Endothelial cell (in vitro differentiated cells): ENCODE results near the gene HSPBP1. TPM values are rescaled to one million over a fixed set of nuclear protein-coding genes. Genes with fewer than 3 reads are reported as not detected.
A peak's percentile ranks its signal among the peaks of the same experiment; 100 is the strongest.

ENCODE experiments used
- DNase-seq: peaks from one replicate; pipeline ENCODE4 v3.0.0; 2021; ENCODE audit warnings: low spot score
- H3K27ac Mint-ChIP-seq: one replicate; pipeline ENCODE4 v1.8.0; 2021; ENCODE audit warnings: mixed read lengths, inconsistent platforms; ENCODE audit not compliant: unreplicated experiment
- H3K27me3 Mint-ChIP-seq: one replicate; pipeline ENCODE4 v1.8.0; 2021; ENCODE audit warnings: mild to moderate bottlenecking, moderate library complexity, mixed read lengths, inconsistent platforms; ENCODE audit not compliant: unreplicated experiment
- H3K36me3 Mint-ChIP-seq: one replicate; pipeline ENCODE4 v1.8.0; 2021; ENCODE audit warnings: mild to moderate bottlenecking, low read depth, mixed read lengths, inconsistent platforms; ENCODE audit not compliant: unreplicated experiment
- H3K4me1 Mint-ChIP-seq: one replicate; pipeline ENCODE4 v1.8.0; 2021; ENCODE audit warnings: mild to moderate bottlenecking, mixed read lengths, inconsistent platforms; ENCODE audit not compliant: unreplicated experiment
- H3K4me3 Mint-ChIP-seq: one replicate; pipeline ENCODE4 v1.8.0; 2021; ENCODE audit warnings: mild to moderate bottlenecking, mixed read lengths, inconsistent platforms; ENCODE audit not compliant: unreplicated experiment
- H3K9me3 Mint-ChIP-seq: one replicate; pipeline ENCODE4 v1.8.0; 2021; ENCODE audit warnings: mixed read lengths, inconsistent platforms; ENCODE audit not compliant: unreplicated experiment
- total RNA-seq: library from RNA; stranded (reverse); fragmentation: NEBNext Ultra II Directional; extraction: Animal tissue kit (Norgen Biotek cat#: 25700); gene quantifications from one replicate; pipeline ENCODE4 v1.2.1, GENCODE V29; 2021; ENCODE audit not compliant: unreplicated experiment
- TF ChIP-seq, protein P1 (sequence below): fragments of 200-600 bp; sonication (generic); IDR thresholded peaks from one replicate; pipeline ENCODE4 v1.5.0; 2021; ENCODE audit warnings: antibody characterized with exemption; ENCODE audit not compliant: unreplicated experiment

The HSPBP1 gene
- total RNA-seq, 1 donor from 2014 or later, result 24.6 TPM

DNA sequence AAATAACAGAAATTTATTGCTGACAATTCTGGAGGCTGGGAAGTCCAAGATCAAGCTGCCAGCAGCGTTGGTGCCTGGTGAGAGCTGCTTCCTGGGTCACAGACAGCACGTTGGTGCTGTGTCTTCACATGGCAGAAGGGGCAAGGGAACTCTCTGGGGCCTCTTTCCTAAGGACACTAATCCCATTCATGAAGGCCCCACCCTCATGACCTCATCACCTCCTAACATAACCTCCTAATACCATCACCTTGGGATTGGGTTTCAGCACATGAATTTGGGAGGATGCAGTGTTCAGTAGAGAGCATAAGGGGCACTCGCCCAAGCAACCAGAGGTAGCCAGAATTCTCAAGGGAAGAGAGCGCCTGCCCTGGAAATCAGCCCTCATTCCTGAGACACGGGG lies 29.5 kb upstream of the HSPBP1 start:
- peaks cover 20% of the 10 kb centered on the region for H3K27me3 Mint-ChIP-seq
- DNase-seq, result no peak

DNA sequence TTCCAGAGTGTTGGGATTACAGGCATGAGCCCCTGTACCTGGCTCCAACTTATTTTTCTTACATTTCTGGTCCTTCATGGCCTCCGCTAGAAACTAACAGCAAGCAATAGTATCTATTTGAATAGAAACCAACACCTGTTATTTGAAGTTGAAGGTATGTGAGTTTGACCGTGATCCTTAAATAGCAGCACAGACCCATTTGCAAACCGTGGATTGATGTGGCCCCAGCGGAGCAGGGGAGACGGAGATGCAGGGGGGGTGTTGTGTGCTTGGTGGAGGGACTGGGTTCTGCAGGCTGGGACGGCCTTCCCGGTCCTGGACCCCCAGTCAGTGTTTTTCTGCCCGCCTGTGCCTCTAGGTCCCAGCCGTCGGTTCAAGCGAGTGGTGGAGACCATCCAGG lies 28.4 kb upstream of the HSPBP1 start:
- TF ChIP-seq, protein P1, sequence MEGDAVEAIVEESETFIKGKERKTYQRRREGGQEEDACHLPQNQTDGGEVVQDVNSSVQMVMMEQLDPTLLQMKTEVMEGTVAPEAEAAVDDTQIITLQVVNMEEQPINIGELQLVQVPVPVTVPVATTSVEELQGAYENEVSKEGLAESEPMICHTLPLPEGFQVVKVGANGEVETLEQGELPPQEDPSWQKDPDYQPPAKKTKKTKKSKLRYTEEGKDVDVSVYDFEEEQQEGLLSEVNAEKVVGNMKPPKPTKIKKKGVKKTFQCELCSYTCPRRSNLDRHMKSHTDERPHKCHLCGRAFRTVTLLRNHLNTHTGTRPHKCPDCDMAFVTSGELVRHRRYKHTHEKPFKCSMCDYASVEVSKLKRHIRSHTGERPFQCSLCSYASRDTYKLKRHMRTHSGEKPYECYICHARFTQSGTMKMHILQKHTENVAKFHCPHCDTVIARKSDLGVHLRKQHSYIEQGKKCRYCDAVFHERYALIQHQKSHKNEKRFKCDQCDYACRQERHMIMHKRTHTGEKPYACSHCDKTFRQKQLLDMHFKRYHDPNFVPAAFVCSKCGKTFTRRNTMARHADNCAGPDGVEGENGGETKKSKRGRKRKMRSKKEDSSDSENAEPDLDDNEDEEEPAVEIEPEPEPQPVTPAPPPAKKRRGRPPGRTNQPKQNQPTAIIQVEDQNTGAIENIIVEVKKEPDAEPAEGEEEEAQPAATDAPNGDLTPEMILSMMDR, result no peak
- H3K4me1 Mint-ChIP-seq, result peaks cover 9% of the 10 kb centered on the region
- peaks cover 14% of the 10 kb centered on the region for H3K27me3 Mint-ChIP-seq
- no peak for DNase-seq
- H3K4me3 Mint-ChIP-seq, result peak overlapping the region; percentile 49
- H3K36me3 Mint-ChIP-seq, result peaks cover 28% of the 10 kb centered on the region
- no peak overlapping the region for H3K27ac Mint-ChIP-seq
- no peaks in the 10 kb centered on the region for H3K9me3 Mint-ChIP-seq

More for the DNA sequence above, 29.5 kb upstream of the HSPBP1 start:
- Mint-ChIP-seq H3K4me1 (peaks cover 9% of the 10 kb centered on the region), H3K27ac (no peak overlapping the region), H3K9me3 (no peaks in the 10 kb centered on the region), H3K36me3 (peaks cover 19% of the 10 kb centered on the region), H3K4me3 (no peak overlapping the region)
- TF ChIP-seq, protein P1, result no peak

DNA sequence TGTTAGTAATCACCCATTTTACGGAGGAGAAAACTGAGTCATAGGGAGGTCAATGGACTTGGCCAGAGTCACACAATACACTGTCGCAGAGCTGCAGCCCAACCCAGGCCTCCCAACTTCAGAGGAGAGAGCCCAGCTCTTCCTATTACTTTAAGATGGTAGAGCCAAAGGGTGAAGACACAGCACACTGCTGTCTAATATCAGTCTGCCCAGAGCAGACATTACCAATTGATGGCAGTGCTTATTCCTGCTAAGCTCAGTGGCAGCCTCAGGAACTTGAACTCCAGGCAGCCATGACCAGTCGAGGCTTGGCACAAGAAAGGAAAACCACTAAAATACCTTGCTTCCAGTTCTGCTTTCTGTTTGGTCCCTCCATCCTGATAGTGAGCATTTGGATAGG lies 26.8 kb upstream of the HSPBP1 start:
- Mint-ChIP-seq H3K4me3 (peak overlapping the region; percentile 76), H3K27me3 (peaks cover 15% of the 10 kb centered on the region), H3K4me1 (peaks cover 9% of the 10 kb centered on the region), H3K27ac (peak overlapping the region; percentile 12), H3K36me3 (peaks cover 32% of the 10 kb centered on the region), H3K9me3 (no peaks in the 10 kb centered on the region)
- TF ChIP-seq, protein P1, result no peak
- no peak for DNase-seq

DNA sequence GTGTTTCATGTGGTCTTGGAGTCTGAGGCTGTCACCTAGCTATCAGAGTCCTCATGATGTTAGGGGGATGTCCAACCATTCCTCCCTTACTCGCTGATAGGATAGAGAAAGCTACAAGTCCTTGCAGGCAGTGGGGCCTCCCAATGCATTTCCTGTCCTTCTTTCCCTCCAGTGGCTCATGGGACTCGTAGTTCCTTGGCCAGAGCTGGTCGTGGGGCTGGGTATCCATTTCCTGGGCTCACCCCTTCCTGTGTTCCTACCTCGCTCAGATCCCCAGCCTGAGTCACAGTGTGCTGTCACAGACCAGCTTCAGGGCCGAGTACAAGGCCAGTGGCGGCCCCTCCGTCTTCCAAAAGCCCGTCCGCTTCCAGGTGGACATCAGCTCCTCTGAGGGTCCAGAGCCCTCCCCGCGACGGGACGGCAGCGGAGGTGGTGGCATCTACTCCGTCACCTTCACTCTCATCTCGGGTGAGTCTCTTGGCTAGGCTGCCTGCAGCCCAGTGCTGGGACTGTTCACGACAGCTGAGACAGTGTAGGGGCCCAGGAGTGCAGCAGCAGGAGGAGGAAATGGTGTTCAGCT lies 26.2 kb upstream of the HSPBP1 start:
- Mint-ChIP-seq H3K27ac (peak overlapping the region; percentile 87), H3K4me3 (peak overlapping the region; percentile 69), H3K27me3 (peaks cover 15% of the 10 kb centered on the region), H3K4me1 (peaks cover 9% of the 10 kb centered on the region), H3K36me3 (peaks cover 32% of the 10 kb centered on the region), H3K9me3 (no peaks in the 10 kb centered on the region)
- peak; percentile 32 for DNase-seq
- TF ChIP-seq, protein P1, result no peak

DNA sequence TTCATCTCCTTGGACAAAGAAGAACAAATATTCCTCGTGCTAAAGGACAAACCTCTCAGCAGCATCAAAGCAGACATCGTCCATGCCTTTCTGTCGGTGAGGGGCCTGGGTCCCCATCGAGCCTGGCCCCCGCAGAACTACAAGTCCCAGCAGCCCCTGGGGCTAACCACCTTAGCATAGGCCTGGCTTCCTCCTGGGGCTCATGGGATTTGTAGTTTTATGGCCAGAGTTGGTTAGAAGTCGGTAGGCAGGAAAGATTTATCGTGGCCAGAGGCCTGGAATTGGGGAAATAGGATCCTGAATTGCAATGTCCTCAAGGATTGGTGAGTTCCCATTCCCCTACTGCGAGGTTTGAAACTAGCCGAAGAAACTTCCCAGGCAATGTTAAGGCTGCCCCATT lies 25.6 kb upstream of the HSPBP1 start:
- Mint-ChIP-seq H3K27ac (peak overlapping the region; percentile 87), H3K9me3 (no peaks in the 10 kb centered on the region), H3K27me3 (peaks cover 15% of the 10 kb centered on the region), H3K36me3 (peaks cover 32% of the 10 kb centered on the region), H3K4me1 (peaks cover 9% of the 10 kb centered on the region), H3K4me3 (no peak overlapping the region)
- DNase-seq, result peak; percentile 60
- TF ChIP-seq, protein P1, result no peak
